HL-60 (cell line): Measurements from ENCODE around the gene HRH1.

Experiments
- DNase-seq, 2 experiments: peaks; one replicate each; pipeline ENCODE4 v3.0.0-alpha.2; 2010 to 2020; ENCODE audit warnings: low read depth in 1 of 2, low spot score in 1 of 2
- H3K27ac ChIP-seq: fragments of 250-450 bp; sonication (Bioruptor Pico); replicated peaks from 2 replicates; pipeline ENCODE4 v1.5.1; 2020; ENCODE audit warnings: mild to moderate bottlenecking, moderate library complexity
- H3K27me3 ChIP-seq: fragments of 250-450 bp; sonication (Bioruptor Pico); 2 replicates; pipeline ENCODE4 v1.5.1; 2021; ENCODE audit warnings: mild to moderate bottlenecking, moderate library complexity; ENCODE audit not compliant: insufficient read depth, poor library complexity, severe bottlenecking
- H3K4me3 ChIP-seq: replicated peaks from 2 replicates; pipeline ENCODE4 v1.5.1; 2011; ENCODE audit warnings: mild to moderate bottlenecking, control low read depth, low read length; ENCODE audit not compliant: insufficient read depth
- CTCF ChIP-seq: IDR thresholded peaks from one replicate; pipeline ENCODE4 v1.5.1; 2011; ENCODE audit warnings: low read length, control low read depth, inconsistent platforms; ENCODE audit not compliant: insufficient read depth
- GABPA ChIP-seq: IDR thresholded peaks from 2 replicates; pipeline ENCODE4 v1.6.1; 2012; ENCODE audit warnings: low read depth
- POLR2AphosphoS5 ChIP-seq: IDR thresholded peaks from 2 replicates; pipeline ENCODE4 v1.6.1; 2012; ENCODE audit warnings: low read depth
- REST ChIP-seq: IDR thresholded peaks from 2 replicates; pipeline ENCODE4 v1.6.1; 2012; ENCODE audit warnings: low read depth; ENCODE audit not compliant: insufficient replicate concordance
- SPI1 ChIP-seq: IDR thresholded peaks from 2 replicates; pipeline ENCODE4 v1.6.1; 2012; ENCODE audit warnings: low read depth, mild to moderate bottlenecking, borderline replicate concordance

The HRH1 gene

GRCh38 chr3:11116336-11117059 is 37.8 kb upstream of the HRH1 start:
- DNase-seq, result no peak
- H3K27me3 ChIP-seq, result peaks cover 6% of the 10 kb centered on the region
- H3K4me3 ChIP-seq, result no peak overlapping the region
- H3K27ac ChIP-seq, result no peak overlapping the region
- TF ChIP-seq SPI1 (no peak), POLR2AphosphoS5 (no peak), GABPA (no peak), CTCF (no peak), REST (no peak)

GRCh38 chr3:11117591-11117990 is 36.7 kb upstream of the HRH1 start:
- peaks cover 6% of the 10 kb centered on the region for H3K27me3 ChIP-seq
- no peak for TF ChIP-seq REST
- TF ChIP-seq CTCF, result no peak
- no peak for TF ChIP-seq SPI1
- no peak for TF ChIP-seq POLR2AphosphoS5
- no peak for TF ChIP-seq GABPA
- no peak for DNase-seq
- H3K27ac ChIP-seq, result no peak overlapping the region
- H3K4me3 ChIP-seq, result no peak overlapping the region

GRCh38 chr3:11118181-11118682 is 36.1 kb upstream of the HRH1 start:
- TF ChIP-seq REST (no peak), CTCF (no peak), GABPA (no peak), SPI1 (no peak)
- no peak overlapping the region for H3K27ac ChIP-seq

More at GRCh38 chr3:11118181-11118682, 36.1 kb upstream of the HRH1 start:
- no peak overlapping the region for H3K4me3 ChIP-seq
- no peak for DNase-seq
- H3K27me3 ChIP-seq, result peaks cover 6% of the 10 kb centered on the region
